Naive thymus-derived CD4-positive, alpha-beta T cell (primary cell): ENCODE results near the gene PNPLA2. TPM values are rescaled to one million over a fixed set of nuclear protein-coding genes. Genes with fewer than 3 reads are reported as not detected.

Experiments used
- ATAC-seq: fragments of 150-1000 bp; cut with Tn5 transposase; 2 replicates; pipeline ENCODE4 v1.10.0; 2021; ENCODE audit warnings: mild to moderate bottlenecking, moderate library complexity
- CTCF ChIA-PET: fragments of 350-600 bp; sonication (Branson Sonifier 250); formaldehyde crosslinking; loops from one replicate; lab custom pipeline; 2021; ENCODE audit warnings: antibody characterized with exemption; lab: Charles Lee
- POLR2A ChIA-PET: fragments of 350-600 bp; sonication (Branson Sonifier 250); formaldehyde crosslinking; loops from one replicate; lab custom pipeline; 2021; ENCODE audit warnings: antibody characterized with exemption, inconsistent platforms; lab: Charles Lee
- DNase-seq, 9 donors: peaks; one replicate each; pipeline versions ENCODE4 v3.0.0 to v3.0.0-alpha.2; 2020 to 2022; ENCODE audit warnings: mixed read lengths in 1 of 9
- H3K27ac ChIP-seq: one replicate; pipeline ENCODE4 v1.7.0; 2013; ENCODE audit warnings: mild to moderate bottlenecking, low read depth, low read length, moderate library complexity
- H3K27me3 ChIP-seq, 2 donors: one replicate each; pipeline ENCODE4 v1.7.0; 2013; ENCODE audit warnings: low read length in 2 of 2, mild to moderate bottlenecking in 2 of 2, moderate library complexity in 2 of 2; ENCODE audit not compliant: control insufficient read depth in 2 of 2, insufficient read depth in 2 of 2
- H3K36me3 ChIP-seq, 3 experiments: 1 replicate in 2 of 3; 2 replicates in 1 of 3; pipeline ENCODE4 v1.7.0; 2013; ENCODE audit warnings: low read length in 3 of 3, mild to moderate bottlenecking in 3 of 3, moderate library complexity in 1 of 3; ENCODE audit not compliant: insufficient read depth in 3 of 3, control insufficient read depth in 2 of 3
- H3K4me1 ChIP-seq, 2 donors: one replicate each; pipeline ENCODE4 v1.7.0; 2013; ENCODE audit warnings: low read length in 2 of 2, mild to moderate bottlenecking in 2 of 2, moderate library complexity in 1 of 2; ENCODE audit not compliant: control insufficient read depth in 2 of 2, insufficient read depth in 2 of 2
- H3K4me3 ChIP-seq: 2 replicates; pipeline ENCODE4 v1.7.0; 2013; ENCODE audit warnings: mild to moderate bottlenecking, low read length
- H3K9me3 ChIP-seq, 3 experiments: 1 replicate in 2 of 3; 2 replicates in 1 of 3; pipeline ENCODE4 v1.7.0; 2013; ENCODE audit warnings: low read length in 3 of 3; ENCODE audit not compliant: control insufficient read depth in 2 of 3
- H3K27ac Mint-ChIP-seq, 9 donors: one replicate each; pipeline ENCODE4 v1.8.0; 2020 to 2022; ENCODE audit warnings: mixed read lengths in 9 of 9, mild to moderate bottlenecking in 8 of 9, moderate library complexity in 5 of 9, inconsistent platforms in 2 of 9
- H3K27me3 Mint-ChIP-seq, 5 donors: one replicate each; pipeline ENCODE4 v1.8.0; 2021 to 2022; ENCODE audit warnings: mixed read lengths in 5 of 5, mild to moderate bottlenecking in 1 of 5
- H3K36me3 Mint-ChIP-seq, 5 donors: one replicate each; pipeline ENCODE4 v1.8.0; 2020 to 2022; ENCODE audit warnings: mixed read lengths in 5 of 5, mild to moderate bottlenecking in 3 of 5, inconsistent platforms in 1 of 5
- H3K4me1 Mint-ChIP-seq, 7 donors: one replicate each; pipeline ENCODE4 v1.8.0; 2020 to 2022; ENCODE audit warnings: mixed read lengths in 7 of 7, mild to moderate bottlenecking in 3 of 7, inconsistent platforms in 1 of 7
- H3K4me3 Mint-ChIP-seq, 10 donors: one replicate each; pipeline ENCODE4 v1.8.0; 2020 to 2022; ENCODE audit warnings: mild to moderate bottlenecking in 10 of 10, mixed read lengths in 10 of 10, moderate library complexity in 6 of 10, inconsistent platforms in 2 of 10
- H3K9me3 Mint-ChIP-seq, 11 donors: one replicate each; pipeline ENCODE4 v1.8.0; 2020 to 2022; ENCODE audit warnings: mixed read lengths in 11 of 11, mild to moderate bottlenecking in 4 of 11, inconsistent platforms in 1 of 11, moderate library complexity in 1 of 11
- intact Hi-C, 2 donors: fragments of 100-400 bp; cut with micrococcal nuclease; formaldehyde crosslinking; loops; one replicate each; pipeline ENCODE4 v1.15.1; 2023
- polyA plus RNA-seq, 2 donors: library from polyadenylated mRNA; unstranded; fragments of 300-500 nt; fragmentation: Illumina TruSeq; gene quantifications; one replicate each; pipeline ENCODE4 v1.2.3, GENCODE V29; 2021
- total RNA-seq, 6 experiments: library from RNA in 5 of 6; stranded (reverse) in 5 of 6; gene quantifications; 1 replicate in 5 of 6; 2 replicates in 1 of 6; pipeline ENCODE4 v1.2.3 and lab custom pipeline; 2021 to 2026

PNPLA2 gene
- total and polyA plus RNA-seq, 7 experiments from 2014 or later: 26.0 to 237 (median 203) TPM

DNA sequence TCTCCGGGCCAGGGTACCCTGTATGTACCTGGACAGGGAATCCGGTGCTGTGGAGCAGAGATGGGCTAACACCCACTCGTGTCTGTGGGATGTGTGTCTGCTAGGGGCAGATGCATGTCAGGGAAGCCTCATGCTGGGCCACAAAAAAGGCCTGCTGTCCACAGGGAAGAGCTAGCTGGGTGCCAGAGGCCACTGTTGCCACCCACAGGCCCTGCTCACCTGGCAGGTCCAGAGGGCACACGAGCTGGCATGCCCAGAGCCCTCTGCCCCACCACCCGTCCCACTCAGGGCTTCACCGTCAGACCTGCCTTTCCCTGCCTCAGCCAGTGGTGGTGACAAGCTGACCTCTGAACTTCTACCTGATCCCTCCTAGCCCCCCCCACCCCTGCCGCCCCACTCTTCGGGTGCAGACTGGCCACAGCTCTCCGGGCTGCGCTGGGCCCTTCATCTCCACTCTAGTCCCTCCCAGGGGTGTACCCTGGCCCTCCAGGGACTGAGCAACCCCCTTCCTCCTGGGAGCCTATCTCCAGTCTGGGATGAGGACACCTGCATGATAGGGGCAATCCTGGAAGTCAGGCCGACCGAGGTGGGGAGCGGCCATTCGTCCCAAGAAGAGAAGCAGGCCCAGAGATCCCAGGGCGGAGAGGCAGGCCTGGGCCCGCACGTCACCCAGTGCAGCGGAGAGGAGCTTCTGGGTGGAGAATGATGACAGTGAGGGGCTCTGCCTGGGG lies 22.0 kb upstream of the PNPLA2 start:
- CTCF ChIA-PET: interaction anchor here (1.0 kb wide), 1 partner anchor 21 kb away, joined by 3 read pairs; no protein-coding TSS in a partner anchor
- ATAC-seq: no peak
- peak overlapping the region; percentile 84 to 99 (median 90) for H3K4me3 Mint-ChIP-seq

DNA sequence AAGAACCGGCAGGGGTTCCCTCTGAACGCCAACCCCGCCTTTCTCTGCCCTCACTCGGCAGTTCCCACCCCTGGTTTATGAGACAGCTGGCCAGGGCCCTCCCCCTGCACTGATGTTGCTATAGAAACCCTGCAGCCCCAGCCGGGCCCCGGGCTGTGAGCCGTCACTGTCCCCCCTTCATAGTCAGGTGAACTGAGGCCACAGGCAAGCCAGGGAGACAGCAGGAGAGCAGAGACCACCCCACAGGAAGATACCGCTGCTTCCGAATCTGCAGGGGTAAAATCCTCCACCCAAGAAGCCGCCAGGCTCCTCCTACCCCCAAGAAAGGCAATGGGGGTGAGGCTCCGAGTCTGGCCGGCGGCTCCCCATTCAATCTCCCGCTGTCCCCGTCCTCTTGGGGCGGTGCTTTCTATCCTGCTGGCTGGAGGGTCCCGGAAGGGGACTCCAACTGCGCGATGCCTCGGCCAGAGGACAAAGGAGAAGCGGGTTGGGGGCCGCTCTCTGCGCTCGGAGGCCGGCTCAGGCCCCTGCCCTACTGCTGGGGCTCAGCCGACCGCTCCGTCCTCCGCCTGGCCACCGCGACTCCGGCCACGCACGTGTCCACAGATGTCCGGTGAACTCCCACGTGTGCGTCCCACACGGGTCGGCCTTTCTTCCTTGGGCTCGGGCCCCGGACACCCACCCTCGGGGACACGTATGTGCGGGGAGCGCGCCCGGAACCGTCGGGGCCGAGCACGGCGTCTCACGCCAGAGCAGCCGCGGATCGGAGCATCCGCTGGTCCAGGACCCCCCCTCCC lies 21.2 kb upstream of the PNPLA2 start:
- DNase-seq: peak; percentile 54 to 88 (median 63)

More for the DNA sequence above, 22.0 kb upstream of the PNPLA2 start:
- peak overlapping the region; percentile 87 for H3K4me3 ChIP-seq
- H3K27me3 Mint-ChIP-seq: no peaks in the 10 kb centered on the region
- peaks cover 0 to 52% (median 5%) of the 10 kb centered on the region in 3 experiments for H3K36me3 ChIP-seq
- no peaks in the 10 kb centered on the region for H3K27me3 ChIP-seq
- H3K27ac Mint-ChIP-seq: peak overlapping the region; percentile 75 to 94 (median 92)
- intact Hi-C loops: loop anchor here (1.0 to 10.0 kb wide), 12 partner anchors 9 to 559 kb away; partner anchors contain the start of genes GATD1 (in 2 of the 2), LMNTD2 (in 2 of the 2), PIDD1 (in 2 of the 2) and RASSF7 (in 2 of the 2)
- H3K4me1 Mint-ChIP-seq: peaks cover 0 to 15% (median 12%) of the 10 kb centered on the region in 7 donors
- no peaks in the 10 kb centered on the region for H3K9me3 ChIP-seq
- H3K36me3 Mint-ChIP-seq: peaks cover 0 to 6% (median 0%) of the 10 kb centered on the region in 5 donors
- H3K4me1 ChIP-seq: peaks cover 14 to 16% of the 10 kb centered on the region in 2 donors
- peak overlapping the region; percentile 93 for H3K27ac ChIP-seq
- peak in 1 of 9 donors; percentile 40 for DNase-seq
- H3K9me3 Mint-ChIP-seq: no peaks in the 10 kb centered on the region
- POLR2A ChIA-PET: interaction anchor here (0.7 to 3.0 kb wide), 13 partner anchors 8 to 590 kb away, joined by 3 to 23 read pairs (median 5); partner anchors contain the start of genes BET1L, GATD1, PHRF1 and PIDD1

DNA sequence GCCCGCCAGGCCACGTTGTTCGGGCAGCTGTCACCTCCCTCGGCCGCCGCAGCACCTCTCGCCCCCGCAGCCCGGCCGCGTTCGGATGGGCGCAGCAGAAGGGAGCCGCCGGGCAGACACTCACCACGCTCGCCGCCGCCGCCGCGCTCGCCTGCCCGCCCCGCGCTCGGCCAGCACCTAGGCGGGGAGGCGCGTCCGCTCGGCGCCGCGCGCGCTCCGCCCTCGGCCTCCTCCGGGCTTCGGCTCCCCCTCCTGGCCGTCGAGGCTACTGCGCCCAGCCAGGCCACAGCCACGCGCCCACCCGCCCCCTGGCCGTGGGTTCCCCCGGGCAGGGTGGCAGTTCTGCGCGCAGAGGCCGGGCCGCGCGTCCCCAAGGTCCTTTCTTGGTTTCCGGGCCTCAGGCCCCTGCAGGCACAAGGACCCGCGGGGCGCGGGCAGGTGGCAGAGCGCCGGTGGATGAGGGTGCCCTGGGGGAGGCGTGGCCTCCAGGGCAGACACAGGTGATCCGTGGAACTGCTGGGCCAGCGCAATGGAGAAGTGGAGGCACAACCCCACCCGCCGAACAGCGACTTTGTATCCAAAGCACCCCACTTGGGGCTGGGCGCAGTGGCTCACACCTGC lies 20.5 kb upstream of the PNPLA2 start, which contains the start of gene SLC25A22:
TSS of gene SLC25A22 (minus strand) at position 189 of the 621 bp plus-strand sequence. CDS start 3,275 bp downstream, outside the sequence.
- DNase-seq: peak; percentile 66 to 93 (median 83)
- intact Hi-C loops: loop anchor here (1.0 to 10.0 kb wide), 8 partner anchors 21 to 591 kb away; partner anchors contain the start of genes AP2A2 (in 1 of the 2), BET1L (in 1 of the 2), LMNTD2 (in 1 of the 2) and PSMD13 (in 1 of the 2)
- H3K4me3 Mint-ChIP-seq: peak within 1 kb of the TSS; percentile 84 to 99 (median 90)
- H3K27me3 ChIP-seq: no peaks in the 10 kb centered on the region
- no peaks in the 10 kb centered on the region for H3K27me3 Mint-ChIP-seq
- H3K4me1 ChIP-seq: peaks cover 14 to 16% of the 10 kb centered on the region in 2 donors
- no peaks in the 10 kb centered on the region for H3K9me3 Mint-ChIP-seq
- H3K27ac Mint-ChIP-seq: peak within 1 kb of the TSS; percentile 61 to 94 (median 92)
- H3K4me1 Mint-ChIP-seq: peaks cover 0 to 15% (median 12%) of the 10 kb centered on the region in 7 donors
- peaks cover 0 to 51% (median 5%) of the 10 kb centered on the region in 3 experiments for H3K36me3 ChIP-seq
- H3K27ac ChIP-seq: peak within 1 kb of the TSS; percentile 93
- no peaks in the 10 kb centered on the region for H3K9me3 ChIP-seq
- CTCF ChIA-PET: interaction anchor here (0.7 kb wide), 1 partner anchor 109 kb away, joined by 5 read pairs; no protein-coding TSS in a partner anchor
- peak; percentile 82 for ATAC-seq
- H3K4me3 ChIP-seq: peak within 1 kb of the TSS; percentile 87
- POLR2A ChIA-PET: interaction anchor here (0.9 to 8.5 kb wide), 7 partner anchors 8 to 222 kb away, joined by 3 to 66 read pairs (median 5); partner anchors contain the start of genes GATD1, PHRF1, PNPLA2 and RPLP2
- peaks cover 0 to 6% (median 0%) of the 10 kb centered on the region in 5 donors for H3K36me3 Mint-ChIP-seq

More for the DNA sequence above, 21.2 kb upstream of the PNPLA2 start:
- peaks cover 0 to 52% (median 5%) of the 10 kb centered on the region in 3 experiments for H3K36me3 ChIP-seq
- peak overlapping the region; percentile 61 to 94 (median 92) for H3K27ac Mint-ChIP-seq
- H3K4me3 Mint-ChIP-seq: peak overlapping the region; percentile 84 to 99 (median 90)
- H3K9me3 Mint-ChIP-seq: no peaks in the 10 kb centered on the region
- peaks cover 0 to 6% (median 0%) of the 10 kb centered on the region in 5 donors for H3K36me3 Mint-ChIP-seq
- ATAC-seq: peak; percentile 64
- no peaks in the 10 kb centered on the region for H3K9me3 ChIP-seq
- peaks cover 0 to 15% (median 12%) of the 10 kb centered on the region in 7 donors for H3K4me1 Mint-ChIP-seq
- intact Hi-C loops: loop anchor here (1.0 to 10.0 kb wide), 13 partner anchors 8 to 590 kb away; partner anchors contain the start of genes LMNTD2 (in 2 of the 2), RASSF7 (in 2 of the 2), RPLP2 (in 2 of the 2) and TALDO1 (in 2 of the 2)
- peak overlapping the region; percentile 93 for H3K27ac ChIP-seq
- peak overlapping the region; percentile 87 for H3K4me3 ChIP-seq
- POLR2A ChIA-PET: interaction anchor here (0.7 to 3.0 kb wide), 11 partner anchors 9 to 590 kb away, joined by 3 to 23 read pairs (median 4); partner anchors contain the start of genes BET1L, GATD1, PHRF1 and PNPLA2
- CTCF ChIA-PET: interaction anchor here (1.0 kb wide), 1 partner anchor 22 kb away, joined by 3 read pairs; no protein-coding TSS in a partner anchor
- H3K27me3 Mint-ChIP-seq: no peaks in the 10 kb centered on the region
- H3K4me1 ChIP-seq: peaks cover 14 to 16% of the 10 kb centered on the region in 2 donors
- no peaks in the 10 kb centered on the region for H3K27me3 ChIP-seq

DNA sequence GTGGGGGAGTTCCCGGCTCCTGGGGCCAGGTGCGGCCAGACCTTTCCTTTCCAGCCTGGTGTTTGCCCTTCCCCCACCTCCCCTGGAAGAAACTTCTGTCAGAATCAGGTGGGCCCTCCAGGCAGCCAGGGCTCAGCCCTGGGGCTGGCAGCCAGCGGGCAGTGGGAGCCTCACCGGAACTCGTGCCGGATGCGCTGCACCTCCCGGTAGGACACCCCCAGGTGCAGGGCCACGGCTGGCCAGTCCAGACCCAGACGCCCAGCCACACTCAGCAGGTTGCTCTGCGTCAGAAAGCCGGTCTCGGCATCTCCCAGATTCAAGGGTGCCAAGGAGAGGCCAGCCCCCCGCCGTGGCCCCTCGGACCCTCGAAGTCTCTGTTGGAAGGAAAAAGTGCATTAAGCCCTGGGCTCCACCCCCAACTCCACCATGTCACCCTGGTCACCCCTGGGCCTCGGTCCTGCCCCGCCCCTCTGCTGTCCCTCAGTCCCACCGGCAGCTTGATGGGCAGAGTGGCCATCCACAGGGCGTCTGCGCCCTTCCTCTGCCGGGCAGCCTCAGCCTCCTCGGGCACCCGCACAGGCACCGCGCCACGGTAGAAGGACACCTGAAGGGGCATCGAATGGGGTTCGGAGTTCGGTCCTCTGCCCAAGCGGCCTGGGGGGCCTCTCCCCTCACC lies 18.9 kb upstream of the PNPLA2 start:
- DNase-seq: no peak
- Mint-ChIP-seq H3K27ac (peak overlapping the region in 1 of 9 donors; percentile 4), H3K4me3 (peak overlapping the region in 2 of 10 donors; percentile 25 to 61), H3K4me1 (peaks cover 0 to 21% (median 16%) of the 10 kb centered on the region in 7 donors), H3K36me3 (peaks cover 0 to 4% (median 0%) of the 10 kb centered on the region in 5 donors), H3K27me3 (no peaks in the 10 kb centered on the region), H3K9me3 (no peaks in the 10 kb centered on the region)
- ChIA-PET POLR2A (interaction anchor here (1.2 to 8.5 kb wide), 3 partner anchors 9 to 20 kb away, joined by 3 to 66 read pairs (median 5); partner anchors contain the start of genes PNPLA2 and RPLP2), CTCF (interaction anchor here (0.8 kb wide), 1 partner anchor 49 kb away, joined by 3 read pairs; no protein-coding TSS in a partner anchor)
- Histone ChIP-seq H3K4me3 (no peak overlapping the region), H3K4me1 (peaks cover 21 to 29% of the 10 kb centered on the region in 2 donors), H3K9me3 (no peaks in the 10 kb centered on the region), H3K27ac (no peak overlapping the region), H3K36me3 (peaks cover 0 to 38% (median 5%) of the 10 kb centered on the region in 3 experiments), H3K27me3 (no peaks in the 10 kb centered on the region)
- intact Hi-C loops: loop anchor here (5.0 to 10.0 kb wide), 5 partner anchors 72 to 562 kb away; partner anchors contain the start of genes AP2A2 (in 1 of the 2), LMNTD2 (in 1 of the 2), PSMD13 (in 1 of the 2) and RASSF7 (in 1 of the 2)
- ATAC-seq: no peak

DNA sequence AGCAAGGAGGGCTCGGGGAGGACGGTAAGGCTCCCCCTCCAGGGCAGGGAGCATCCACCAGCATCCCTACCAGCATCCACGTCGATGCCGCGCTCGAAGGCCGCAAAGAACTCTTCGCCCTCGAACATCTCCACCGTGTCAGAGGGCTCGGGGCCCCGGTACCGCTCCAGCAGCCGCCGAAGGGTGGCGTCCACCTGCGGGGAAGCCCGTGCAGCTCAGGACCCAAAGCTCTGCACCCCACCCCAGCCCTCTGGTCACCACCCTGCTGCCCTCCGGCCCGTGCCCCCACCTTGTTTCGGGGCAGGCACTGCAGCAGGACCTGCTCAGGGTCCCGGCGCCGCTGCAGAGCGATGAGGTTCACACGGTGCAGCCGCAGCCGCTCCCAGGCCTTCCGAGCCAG lies 18.2 kb upstream of the PNPLA2 start:
- H3K4me1 Mint-ChIP-seq: peaks cover 0 to 21% (median 16%) of the 10 kb centered on the region in 7 donors
- H3K36me3 ChIP-seq: peaks cover 0 to 38% (median 5%) of the 10 kb centered on the region in 3 experiments
- H3K27ac ChIP-seq: no peak overlapping the region
- ATAC-seq: no peak
- H3K9me3 ChIP-seq: no peaks in the 10 kb centered on the region
- intact Hi-C loops: no loop called here
- H3K9me3 Mint-ChIP-seq: no peaks in the 10 kb centered on the region
- peaks cover 0 to 4% (median 0%) of the 10 kb centered on the region in 5 donors for H3K36me3 Mint-ChIP-seq
- peaks cover 17 to 29% of the 10 kb centered on the region in 2 donors for H3K4me1 ChIP-seq
- no peak overlapping the region for H3K27ac Mint-ChIP-seq
- no peak overlapping the region for H3K4me3 ChIP-seq
- peak overlapping the region in 2 of 10 donors; percentile 18 to 25 for H3K4me3 Mint-ChIP-seq
- POLR2A ChIA-PET: interaction anchor here (1.7 to 8.5 kb wide), 2 partner anchors 9 to 19 kb away, joined by 4 to 66 read pairs; partner anchors contain the start of gene PNPLA2
- no peak for DNase-seq
- CTCF ChIA-PET: no interaction called here
- no peaks in the 10 kb centered on the region for H3K27me3 ChIP-seq
- no peaks in the 10 kb centered on the region for H3K27me3 Mint-ChIP-seq
